Stimulated activated CD8-positive, alpha-beta memory T cell treated with anti-CD3 and anti-CD28 coated beads, Interleukin-4, amount 100 ng/mL, for 1 hour (primary cell): Measurements from ENCODE around the gene SBF1.
"Not testable (repeated sequence)": the region's sequence is repeated elsewhere in the genome, so short reads cannot be mapped to it uniquely, and the experiment has no call there.

Experiments
- DNase-seq, 2 donors: peaks; one replicate each; pipeline ENCODE4 v3.0.0-alpha.2; 2020; ENCODE audit warnings: low read depth in 2 of 2, low spot score in 1 of 2

SBF1 gene, protein sequence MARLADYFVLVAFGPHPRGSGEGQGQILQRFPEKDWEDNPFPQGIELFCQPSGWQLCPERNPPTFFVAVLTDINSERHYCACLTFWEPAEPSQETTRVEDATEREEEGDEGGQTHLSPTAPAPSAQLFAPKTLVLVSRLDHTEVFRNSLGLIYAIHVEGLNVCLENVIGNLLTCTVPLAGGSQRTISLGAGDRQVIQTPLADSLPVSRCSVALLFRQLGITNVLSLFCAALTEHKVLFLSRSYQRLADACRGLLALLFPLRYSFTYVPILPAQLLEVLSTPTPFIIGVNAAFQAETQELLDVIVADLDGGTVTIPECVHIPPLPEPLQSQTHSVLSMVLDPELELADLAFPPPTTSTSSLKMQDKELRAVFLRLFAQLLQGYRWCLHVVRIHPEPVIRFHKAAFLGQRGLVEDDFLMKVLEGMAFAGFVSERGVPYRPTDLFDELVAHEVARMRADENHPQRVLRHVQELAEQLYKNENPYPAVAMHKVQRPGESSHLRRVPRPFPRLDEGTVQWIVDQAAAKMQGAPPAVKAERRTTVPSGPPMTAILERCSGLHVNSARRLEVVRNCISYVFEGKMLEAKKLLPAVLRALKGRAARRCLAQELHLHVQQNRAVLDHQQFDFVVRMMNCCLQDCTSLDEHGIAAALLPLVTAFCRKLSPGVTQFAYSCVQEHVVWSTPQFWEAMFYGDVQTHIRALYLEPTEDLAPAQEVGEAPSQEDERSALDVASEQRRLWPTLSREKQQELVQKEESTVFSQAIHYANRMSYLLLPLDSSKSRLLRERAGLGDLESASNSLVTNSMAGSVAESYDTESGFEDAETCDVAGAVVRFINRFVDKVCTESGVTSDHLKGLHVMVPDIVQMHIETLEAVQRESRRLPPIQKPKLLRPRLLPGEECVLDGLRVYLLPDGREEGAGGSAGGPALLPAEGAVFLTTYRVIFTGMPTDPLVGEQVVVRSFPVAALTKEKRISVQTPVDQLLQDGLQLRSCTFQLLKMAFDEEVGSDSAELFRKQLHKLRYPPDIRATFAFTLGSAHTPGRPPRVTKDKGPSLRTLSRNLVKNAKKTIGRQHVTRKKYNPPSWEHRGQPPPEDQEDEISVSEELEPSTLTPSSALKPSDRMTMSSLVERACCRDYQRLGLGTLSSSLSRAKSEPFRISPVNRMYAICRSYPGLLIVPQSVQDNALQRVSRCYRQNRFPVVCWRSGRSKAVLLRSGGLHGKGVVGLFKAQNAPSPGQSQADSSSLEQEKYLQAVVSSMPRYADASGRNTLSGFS (N-terminal part only)

DNA sequence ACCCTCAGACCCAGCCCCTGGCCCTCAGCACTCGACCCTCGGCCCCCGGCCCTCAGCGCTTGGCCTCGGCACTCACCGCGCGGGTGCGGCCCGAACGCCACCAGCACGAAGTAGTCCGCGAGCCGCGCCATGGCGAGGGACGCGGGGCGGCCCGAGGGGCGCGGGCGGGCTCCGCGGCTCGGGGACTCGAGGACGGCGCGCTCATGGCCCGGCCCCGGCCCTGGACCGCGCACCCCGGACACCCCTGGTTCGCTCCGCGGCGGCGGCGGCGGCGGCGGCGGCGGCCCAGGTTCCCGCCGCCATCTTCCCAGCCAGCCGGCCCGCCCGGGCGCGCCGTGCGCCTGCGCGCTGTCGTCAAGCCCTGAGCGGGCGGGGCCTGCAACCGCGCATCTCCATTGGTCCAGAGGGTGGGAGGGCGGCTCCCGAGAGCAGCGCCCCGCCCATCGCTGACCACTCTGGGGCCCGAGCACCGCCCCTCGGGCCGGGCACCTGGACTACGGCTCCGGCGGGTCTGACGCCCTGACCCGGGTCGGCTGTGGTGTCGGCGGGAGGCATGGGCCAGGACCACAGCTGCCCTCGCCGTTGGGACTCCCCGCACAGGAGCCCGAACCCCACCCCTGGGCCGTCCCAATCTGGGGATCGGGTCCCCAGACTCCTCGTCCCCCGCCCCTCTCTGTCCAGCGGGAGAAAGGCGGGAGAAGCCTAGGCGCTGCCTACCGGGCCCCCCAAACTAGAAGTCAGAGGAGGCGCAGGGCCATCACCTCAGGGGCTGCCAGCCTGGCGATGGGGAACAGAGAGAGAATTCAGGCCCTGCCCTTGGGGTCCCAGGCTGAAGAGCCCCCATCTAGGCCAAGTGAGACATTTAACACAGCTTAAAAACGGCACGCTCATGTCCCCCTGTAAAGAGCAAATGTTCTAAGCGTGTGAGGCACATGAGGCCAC is at the start of gene SBF1:
SBF1 (minus strand) TSS at position 326 of the 942 bp plus-strand sequence; CDS start at position 131, 195 bp downstream.
- DNase-seq, result peak; percentile 69 to 79

DNA sequence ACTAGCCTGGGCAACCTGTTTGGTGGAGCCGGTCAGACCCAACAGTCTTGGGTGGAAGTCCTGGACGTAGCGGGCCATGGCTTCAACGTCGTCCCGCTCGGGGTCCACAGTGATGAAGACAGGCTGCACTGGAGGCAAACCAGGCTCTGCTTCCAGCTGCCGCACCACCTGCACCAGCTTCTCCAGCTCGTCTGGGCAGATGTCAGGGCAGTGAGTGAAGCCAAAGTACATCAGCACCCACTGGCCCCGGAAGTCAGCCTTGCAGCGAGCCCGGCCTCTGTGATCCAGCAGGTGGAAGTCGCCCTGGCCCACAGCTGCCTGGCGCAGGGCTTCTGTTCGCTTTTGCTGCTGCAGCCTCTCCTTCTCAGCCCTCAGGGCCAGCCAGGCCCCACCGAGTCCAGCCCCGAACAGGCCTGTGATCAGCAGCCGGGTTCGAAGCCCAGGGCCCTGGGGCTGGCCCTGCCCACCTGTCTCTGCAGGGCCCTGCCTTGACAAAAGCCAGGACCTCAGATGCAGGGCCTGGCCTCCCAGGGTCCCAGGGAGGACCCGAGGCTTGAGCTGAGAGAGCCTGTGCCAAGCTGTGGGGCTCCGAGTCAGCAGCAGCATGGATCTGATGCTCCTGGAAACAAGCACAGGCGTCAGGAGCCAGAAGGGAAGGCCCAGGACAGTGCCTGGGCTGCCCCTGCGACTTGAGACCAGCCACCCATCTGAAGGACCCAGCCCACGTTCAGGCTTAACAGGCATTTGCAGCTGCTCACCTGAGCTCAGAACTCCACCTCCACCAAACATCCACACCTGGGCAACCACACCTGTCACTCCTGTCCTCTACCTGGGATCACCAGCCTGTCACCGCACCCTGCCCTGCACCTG is 49.2 kb upstream of the SBF1 start:
- no peak for DNase-seq

DNA sequence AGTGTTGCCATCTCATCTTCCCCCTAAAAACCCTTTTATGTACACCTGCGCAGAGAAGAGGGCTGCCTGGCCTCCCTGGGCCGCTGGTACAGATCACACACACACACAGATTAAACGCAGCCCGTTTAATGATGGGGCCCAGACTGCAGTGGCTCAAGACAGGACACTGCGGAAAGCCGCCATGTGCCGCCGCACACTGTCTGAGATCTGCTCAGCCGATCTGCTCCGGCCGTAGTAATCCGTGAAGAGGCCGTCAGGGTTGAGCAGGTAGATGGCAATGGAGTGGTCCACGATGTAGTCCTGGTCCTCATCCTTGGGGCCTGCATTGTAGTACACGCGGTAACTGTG is 48.6 kb upstream of the SBF1 start:
- no peak for DNase-seq

DNA sequence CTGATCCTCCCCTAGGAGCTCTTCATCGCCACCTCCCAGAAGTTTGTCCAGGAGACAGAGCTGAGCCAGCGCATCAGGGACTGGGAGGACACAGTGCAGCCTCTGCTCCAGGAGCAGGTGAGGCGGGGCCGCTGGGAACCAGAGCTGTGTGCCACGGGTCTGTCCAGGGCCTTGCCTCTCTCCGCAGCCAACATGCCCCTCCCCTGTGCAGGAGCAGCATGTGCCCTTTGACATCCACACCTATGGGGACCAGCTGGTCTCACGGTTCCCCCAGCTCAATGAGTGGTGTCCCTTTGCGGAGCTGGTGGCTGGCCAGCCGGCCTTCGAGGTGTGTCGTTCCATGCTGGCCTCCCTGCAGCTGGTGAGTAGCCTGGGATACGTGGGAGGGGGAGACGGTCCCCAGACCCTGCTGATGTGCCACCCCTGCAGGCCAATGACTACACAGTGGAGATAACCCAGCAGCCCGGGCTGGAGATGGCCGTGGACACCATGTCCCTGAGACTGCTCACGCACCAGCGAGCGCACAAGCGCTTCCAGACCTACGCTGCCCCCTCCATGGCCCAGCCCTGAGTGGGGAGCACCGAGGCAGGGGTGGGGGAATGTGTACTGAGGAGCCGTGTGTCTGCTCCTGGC is 48.1 kb upstream of the SBF1 start:
- no peak for DNase-seq

DNA sequence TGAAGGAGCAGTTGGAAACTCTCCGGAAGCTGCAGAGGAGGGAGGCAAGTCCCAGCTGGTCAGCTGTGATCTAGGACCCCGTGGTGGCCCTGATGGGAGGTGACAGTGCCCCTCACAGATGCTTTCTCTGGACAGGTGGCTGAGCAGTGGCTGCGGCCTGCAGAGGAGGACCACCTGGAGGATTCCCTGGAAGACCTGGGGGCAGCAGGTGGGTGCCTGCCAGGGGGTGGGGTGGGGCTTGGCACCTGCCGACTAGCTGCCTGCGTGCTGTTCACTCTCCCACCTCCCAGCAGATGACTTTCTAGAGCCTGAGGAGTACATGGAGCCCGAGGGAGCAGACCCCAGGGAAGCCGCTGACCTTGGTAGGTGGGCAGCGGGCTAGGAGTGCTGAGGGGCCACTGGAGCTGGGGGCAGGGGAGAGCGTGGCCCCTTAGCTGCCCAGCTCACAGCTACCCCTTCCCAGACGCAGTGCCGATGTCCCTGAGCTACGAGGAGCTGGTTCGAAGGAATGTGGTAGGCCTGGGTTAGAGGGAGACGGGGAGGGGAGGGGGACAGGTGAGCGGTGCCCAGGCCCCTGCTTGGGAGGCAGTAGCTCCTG is 47.5 kb upstream of the SBF1 start:
- DNase-seq, result no peak

DNA sequence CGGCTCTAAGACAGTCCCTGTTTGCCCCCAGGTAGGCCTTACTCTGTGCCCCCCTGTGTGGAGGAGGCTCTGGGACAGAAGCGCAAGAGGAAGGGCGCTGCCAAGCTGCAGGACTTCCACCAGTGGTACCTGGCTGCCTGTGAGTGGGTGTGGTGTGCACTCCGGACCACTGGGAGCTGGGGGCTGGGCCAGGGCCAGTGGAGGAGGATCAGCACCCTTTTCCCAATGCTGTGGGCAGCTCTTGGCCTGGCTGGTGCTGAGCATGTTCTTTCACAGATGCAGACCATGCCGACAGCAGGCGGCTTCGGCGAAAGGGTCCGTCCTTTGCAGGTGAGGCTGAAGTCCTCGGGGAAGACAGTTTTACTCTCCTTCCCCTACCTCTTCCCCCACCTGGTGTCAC is 46.9 kb upstream of the SBF1 start:
- no peak for DNase-seq

DNA sequence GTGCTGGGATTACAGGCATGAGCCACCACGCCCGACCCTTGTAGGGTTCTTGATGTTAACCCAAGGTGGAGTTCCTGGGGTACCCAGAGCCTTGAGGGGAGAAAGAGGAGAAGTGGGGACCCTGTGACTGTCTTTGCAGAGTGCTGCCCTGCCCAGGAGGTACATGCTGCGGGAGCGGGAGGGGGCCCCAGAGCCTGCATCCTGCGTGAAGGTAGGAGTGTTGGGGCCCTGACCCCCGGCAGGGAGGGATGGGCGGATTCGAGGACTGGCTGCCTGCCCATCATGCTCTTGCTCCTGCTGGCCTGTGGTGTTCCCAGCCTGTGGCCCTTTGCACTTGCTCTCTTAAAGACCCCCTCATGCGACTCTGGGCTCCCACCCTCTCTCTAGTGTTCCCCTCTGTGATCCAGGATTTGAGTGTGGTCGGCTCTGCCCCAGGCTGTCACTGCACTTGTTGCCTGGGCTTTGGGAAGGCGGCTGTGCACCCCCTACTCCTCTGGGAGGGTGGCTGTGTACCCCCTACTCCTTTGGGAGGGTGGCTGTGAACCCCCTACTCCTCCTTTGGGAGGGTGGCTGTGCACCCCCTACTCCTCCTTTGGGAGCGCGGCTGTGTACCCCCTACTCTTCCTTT is 46.1 kb upstream of the SBF1 start:
- DNase-seq, result no peak

DNA sequence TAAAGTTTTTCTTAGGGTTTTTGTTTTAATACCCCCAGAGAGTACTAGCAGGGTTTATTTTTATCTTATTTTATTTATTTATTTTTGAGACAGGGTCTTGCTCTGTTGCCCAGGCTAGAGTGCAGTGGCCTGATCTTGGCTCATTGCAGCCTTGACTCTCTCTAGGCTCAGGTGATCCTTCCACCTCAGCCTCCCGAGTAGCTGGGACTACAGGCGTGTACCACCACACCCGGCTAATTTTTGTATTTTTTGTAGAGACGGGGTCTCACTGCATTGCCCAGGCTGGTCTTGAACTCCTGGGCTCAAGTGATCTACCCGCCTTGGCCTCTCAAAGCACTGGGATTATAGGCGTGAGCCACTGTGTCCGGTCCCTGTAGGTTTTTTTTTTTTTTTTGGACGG is 45.3 kb upstream of the SBF1 start:
- DNase-seq, result not testable (repeated sequence)

DNA sequence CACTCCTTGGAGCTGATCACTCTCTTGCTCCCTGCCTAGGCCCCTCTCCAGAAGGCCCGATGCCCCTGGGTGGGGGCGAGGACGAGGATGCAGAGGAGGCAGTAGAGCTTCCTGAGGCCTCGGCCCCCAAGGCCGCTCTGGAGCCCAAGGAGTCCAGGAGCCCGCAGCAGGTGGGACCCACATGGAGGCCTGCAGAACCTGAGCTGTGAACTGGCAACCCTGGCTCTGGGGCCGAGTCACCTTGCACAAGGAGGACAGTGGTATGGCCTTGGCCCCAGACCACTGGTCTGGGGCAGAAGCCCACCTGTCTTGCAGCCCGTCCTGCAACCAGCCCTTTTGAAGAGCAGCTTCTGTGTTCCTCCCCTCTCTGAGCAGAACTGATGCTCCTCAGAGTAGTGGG is 44.3 kb upstream of the SBF1 start:
- DNase-seq, result no peak

DNA sequence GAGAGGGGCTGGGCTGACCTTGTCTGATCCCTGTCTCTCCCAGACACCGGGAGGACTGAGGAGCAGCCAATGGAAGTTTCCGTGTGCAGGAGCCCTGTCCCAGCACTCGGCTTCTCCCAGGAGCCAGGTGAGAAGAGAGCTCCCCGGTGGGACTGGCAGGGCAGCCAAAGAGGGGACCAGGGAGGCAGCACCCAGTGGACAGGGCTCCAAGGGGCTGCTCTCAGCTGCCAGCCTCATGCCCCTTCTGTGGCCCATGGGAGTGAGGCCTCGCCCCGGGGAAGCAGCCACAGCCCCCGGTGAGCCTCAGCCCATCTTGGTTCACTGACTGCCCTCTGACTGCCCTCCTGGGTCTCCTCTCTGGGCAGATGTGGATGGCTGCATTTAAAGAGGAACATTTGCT is 43.8 kb upstream of the SBF1 start:
- no peak for DNase-seq

DNA sequence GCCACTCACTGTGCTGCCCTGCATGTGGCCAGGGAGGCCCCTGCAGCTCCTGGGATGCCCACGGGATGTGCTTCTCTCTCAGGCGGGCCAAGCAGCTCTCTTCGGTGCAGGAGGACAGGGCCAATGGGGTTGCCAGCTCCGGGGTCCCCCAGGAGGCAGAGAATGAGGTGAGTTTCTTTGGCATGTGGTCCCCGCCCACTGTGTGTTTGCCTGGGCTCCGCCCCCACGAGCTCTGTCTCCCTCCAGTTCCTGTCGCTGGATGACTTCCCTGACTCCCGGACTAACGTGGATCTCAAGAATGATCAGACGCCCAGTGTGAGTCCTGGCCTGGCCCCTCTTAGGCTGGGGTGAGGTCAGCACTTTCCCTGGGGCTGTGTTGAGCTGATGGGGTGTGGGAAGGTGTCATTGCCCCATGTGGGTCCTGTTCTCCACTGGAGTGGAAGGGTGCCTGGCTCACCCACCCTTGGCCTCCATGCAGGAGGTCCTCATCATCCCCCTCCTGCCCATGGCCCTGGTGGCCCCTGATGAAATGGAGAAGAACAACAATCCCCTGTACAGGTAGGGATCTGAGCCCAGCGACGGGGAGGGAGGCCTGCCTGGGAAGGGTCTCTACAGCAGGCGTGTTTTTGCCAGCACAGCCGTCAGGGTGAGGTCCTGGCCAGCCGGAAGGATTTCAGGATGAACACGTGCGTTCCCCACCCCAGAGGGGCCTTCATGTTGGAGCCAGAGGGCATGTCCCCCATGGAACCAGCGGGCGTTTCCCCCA is 42.8 kb upstream of the SBF1 start:
- DNase-seq, result no peak

DNA sequence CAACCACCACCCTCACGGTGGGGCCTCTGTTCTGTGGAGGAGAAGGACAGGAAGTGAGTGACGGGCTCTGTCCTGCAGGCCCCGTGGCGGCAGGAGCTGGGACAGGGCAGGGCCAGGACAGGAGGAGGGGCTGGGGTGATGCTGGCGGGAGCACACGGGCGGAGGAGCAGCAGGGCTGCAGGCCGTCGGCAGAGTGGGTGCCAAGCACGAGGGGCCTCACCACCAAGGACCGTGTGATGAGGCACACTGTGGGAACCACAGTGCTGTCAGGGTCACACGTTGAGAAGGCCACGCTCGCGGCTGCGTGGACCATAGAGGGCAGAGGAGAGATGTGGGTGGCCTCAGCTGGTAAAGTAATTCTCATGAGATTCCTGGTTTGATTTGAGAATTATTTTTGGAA is 42.1 kb upstream of the SBF1 start:
- no peak for DNase-seq

DNA sequence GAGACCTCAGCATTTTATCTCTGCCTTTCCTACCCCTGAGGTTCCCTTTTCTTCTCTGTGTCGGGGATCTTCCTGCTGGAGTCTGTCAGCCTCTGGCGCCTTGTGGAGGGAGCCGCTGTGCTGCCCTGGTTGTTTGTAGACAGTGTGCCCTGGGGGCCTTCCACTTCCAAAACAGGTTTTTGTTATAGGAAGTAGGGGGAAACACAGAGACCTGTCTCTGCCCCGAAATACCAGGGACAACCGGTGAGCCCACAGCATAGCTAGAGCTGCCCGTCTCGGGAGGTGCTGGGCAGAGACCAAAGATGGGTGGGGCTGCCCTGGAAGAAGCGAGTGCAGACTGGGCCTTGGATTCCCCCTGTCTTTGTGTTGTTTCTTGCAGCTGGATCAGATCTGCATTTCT is 41.2 kb upstream of the SBF1 start:
- no peak for DNase-seq

DNA sequence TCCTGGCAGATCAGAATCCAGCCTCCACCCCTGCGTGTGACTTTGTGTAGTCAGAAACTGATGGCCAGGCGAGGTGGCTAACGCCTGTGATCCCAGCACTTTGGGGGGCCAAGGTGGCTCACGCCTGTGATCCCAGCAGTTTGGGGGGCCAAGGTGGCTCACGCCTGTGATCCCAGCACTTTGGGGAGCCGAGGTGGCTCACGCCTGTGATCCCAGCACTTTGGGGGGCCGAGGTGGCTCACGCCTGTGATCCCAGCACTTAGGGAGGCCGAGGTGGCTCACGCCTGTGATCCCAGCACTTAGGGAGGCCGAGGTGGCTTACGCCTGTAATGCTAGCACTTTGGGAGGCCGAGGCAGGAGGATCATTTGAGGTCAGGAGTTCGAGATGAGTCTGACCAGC is 38.3 kb upstream of the SBF1 start:
- DNase-seq, result no peak

DNA sequence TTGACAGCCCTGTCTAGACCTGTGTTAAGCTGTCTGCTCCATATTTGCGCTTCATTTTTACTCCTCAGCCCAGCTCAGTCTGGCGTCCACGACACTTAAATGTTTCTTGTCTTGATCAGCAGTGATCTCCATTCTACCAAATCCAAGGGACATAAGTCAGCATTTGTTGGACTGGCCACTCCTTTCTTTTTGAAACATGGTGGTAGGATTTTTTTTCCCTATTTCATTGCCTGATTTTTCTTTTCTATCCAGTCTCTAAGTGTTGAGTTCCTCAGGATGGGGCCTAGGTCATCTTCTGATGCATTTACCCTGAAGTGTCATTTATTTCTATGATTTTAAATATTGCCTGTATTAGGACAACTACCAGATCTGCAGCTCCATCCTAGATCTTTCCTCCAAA is 34.1 kb upstream of the SBF1 start:
- DNase-seq, result no peak

DNA sequence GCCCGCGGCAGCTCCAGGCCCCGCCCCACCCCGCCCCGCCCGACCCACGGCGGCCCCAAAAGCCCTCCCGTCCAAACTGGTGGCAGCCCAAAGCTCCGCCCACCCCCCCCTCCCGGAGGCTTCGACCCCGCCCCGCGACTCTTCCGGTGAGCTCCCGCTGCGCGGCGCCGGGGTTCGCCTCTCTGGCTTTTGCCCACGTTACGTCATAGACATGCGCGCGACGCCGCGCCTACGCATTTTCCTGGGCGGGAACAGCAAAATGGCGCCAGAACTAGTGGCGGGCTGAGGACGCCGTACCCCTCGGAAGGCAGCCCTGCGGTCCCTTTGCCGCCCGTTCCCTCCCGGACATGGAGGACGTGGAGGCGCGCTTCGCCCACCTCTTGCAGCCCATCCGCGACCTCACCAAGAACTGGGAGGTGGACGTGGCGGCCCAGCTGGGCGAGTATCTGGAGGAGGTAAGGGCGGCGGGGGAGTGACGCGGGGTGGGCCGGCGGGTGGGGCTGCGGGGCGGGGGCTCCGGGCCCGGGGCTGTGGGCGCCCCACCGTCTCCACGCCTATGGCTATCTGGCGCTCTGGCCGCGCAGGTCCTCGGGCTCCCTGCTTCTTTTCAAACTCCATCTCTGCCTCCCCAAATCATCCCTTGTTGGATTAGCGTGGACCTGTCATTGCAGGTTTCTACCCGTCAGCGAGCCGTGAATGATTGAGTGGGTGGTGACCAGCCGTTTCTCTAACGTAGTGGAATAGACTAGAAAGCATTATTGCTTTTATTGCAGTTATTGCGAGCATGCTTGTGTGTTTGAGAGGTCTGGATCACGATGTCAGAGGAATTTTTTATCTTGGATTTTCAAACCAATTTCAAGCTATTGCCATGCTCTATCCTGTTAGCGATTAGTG is 33.4 kb upstream of the SBF1 start, which contains the start of gene NCAPH2:
NCAPH2 (plus strand) TSS at position 234 of the 894 bp plus-strand sequence; CDS start at position 348, 114 bp downstream.
- DNase-seq, result peak; percentile 97 to 98
